ENCODE data around the gene ODAM. TPM values are rescaled to one million over a fixed set of nuclear protein-coding genes. Genes with fewer than 3 reads are reported as not detected.

The ODAM gene
- total RNA-seq, 1 experiment from 2014 or later = not detected

- TF ChIP-seq REST (IDR thresholded peaks at IDR 0.05; ENCODE audit: insufficient read depth in 1 of 2, low read depth in 2 of 2, low read length in 1 of 2) (no peak), CTCF (IDR thresholded peaks at IDR 0.05) (no peak), SIN3A (IDR thresholded peaks at IDR 0.05; ENCODE audit: borderline replicate concordance, insufficient read depth, low read depth, low read length) (no peak), TCF7L2 (IDR thresholded peaks at IDR 0.05; ENCODE audit: low read depth, low read length) (no peak), POLR2AphosphoS5 (IDR thresholded peaks at IDR 0.05; ENCODE audit: low read depth, low read length) (no peak)
- Histone ChIP-seq H3K36me3 (ENCODE audit: control insufficient read depth, insufficient read depth, low read length) (no peaks in the 10 kb centered on the region; the same call in 1 of the 2 replicates), H3K4me1 (ENCODE audit: control insufficient read depth, insufficient read depth, low read length) (no peaks in the 10 kb centered on the region), H3K27me3 (ENCODE audit: control insufficient read depth, insufficient read depth, low read length) (no peaks in the 10 kb centered on the region), H3K4me3 (ENCODE audit: low read depth in 2 of 2, low read length in 2 of 2) (no peak overlapping the region), H3K9me3 (ENCODE audit: control insufficient read depth, insufficient read depth, low read depth, low read length) (no peaks in the 10 kb centered on the region), H3K27ac (ENCODE audit: low read length) (no peak overlapping the region)
- ChIA-PET CTCF (no interaction called here), POLR2A (no interaction called here)
- BruUV-seq (replicated peaks) = no TSS peak
- intact Hi-C loops (cut with micrococcal nuclease; ENCODE audit: unreplicated experiment) (no loop called here), in situ Hi-C loops (cut with HindIII; ENCODE audit: low pct_unique_long_range_greater_than_20kb, low sequenced_read_pairs) (no loop called here)
- ATAC-seq (no peak), DNase-seq (ENCODE audit: low read depth, low spot score) (no peak)
These were observed 2.6 kb upstream of the ODAM start for GRCh38 chr4:70192895-70193294.

- TF ChIP-seq CTCF (IDR thresholded peaks at IDR 0.05) (no peak), SIN3A (IDR thresholded peaks at IDR 0.05; ENCODE audit: borderline replicate concordance, insufficient read depth, low read depth, low read length) (no peak), TCF7L2 (IDR thresholded peaks at IDR 0.05; ENCODE audit: low read depth, low read length) (no peak), POLR2AphosphoS5 (IDR thresholded peaks at IDR 0.05; ENCODE audit: low read depth, low read length) (no peak), REST (IDR thresholded peaks at IDR 0.05; ENCODE audit: insufficient read depth in 1 of 2, low read depth in 2 of 2, low read length in 1 of 2) (no peak)
- no TSS peak for BruUV-seq (replicated peaks)
- Histone ChIP-seq H3K27ac (ENCODE audit: low read length) (no peak overlapping the region), H3K4me1 (ENCODE audit: control insufficient read depth, insufficient read depth, low read length) (no peaks in the 10 kb centered on the region), H3K27me3 (ENCODE audit: control insufficient read depth, insufficient read depth, low read length) (no peaks in the 10 kb centered on the region), H3K9me3 (ENCODE audit: control insufficient read depth, insufficient read depth, low read depth, low read length) (no peaks in the 10 kb centered on the region), H3K4me3 (ENCODE audit: low read depth in 2 of 2, low read length in 2 of 2) (no peak overlapping the region), H3K36me3 (ENCODE audit: control insufficient read depth, insufficient read depth, low read length) (no peaks in the 10 kb centered on the region; the same call in 1 of the 2 replicates)
- ChIA-PET POLR2A (no interaction called here), CTCF (no interaction called here)
- DNase-seq (ENCODE audit: low read depth, low spot score) (no peak), ATAC-seq (no peak)
- in situ Hi-C loops (cut with HindIII; ENCODE audit: low pct_unique_long_range_greater_than_20kb, low sequenced_read_pairs) = no loop called here
- intact Hi-C loops (cut with micrococcal nuclease; ENCODE audit: unreplicated experiment) = no loop called here
These were observed 1.3 kb downstream of the ODAM start for GRCh38 chr4:70196857-70197256.

Data from Panc1 (cell line).